Activated CD4-positive, alpha-beta T cell treated with anti-CD3 and anti-CD28 coated beads, Interleukin-2, amount 50 U/mL, for 16 hours (primary cell): ENCODE measurements around the gene ANO3.

Experiments used
- DNase-seq: peaks from one replicate; pipeline ENCODE4 v3.0.0-alpha.2; 2020

Gene ANO3

DNA sequence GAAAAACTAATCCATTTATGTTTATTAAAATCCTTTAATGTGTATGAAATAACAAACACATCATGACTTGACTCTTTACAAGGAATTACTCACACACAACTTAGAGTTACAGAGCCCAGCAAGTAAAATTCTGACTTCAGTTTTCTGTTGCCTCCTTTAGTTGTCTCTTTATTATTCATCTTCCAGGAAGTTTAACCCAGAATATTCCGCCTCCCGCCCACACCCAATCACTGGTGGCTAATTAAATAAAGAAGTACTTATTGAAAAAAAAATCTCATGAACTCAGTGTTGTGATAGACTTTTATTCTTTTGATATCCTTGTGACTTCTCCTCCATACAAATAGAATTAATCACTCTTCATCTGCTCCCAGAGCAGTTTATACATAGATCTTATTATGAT lies 178.2 kb downstream of the ANO3 start:
- DNase-seq = no peak

DNA sequence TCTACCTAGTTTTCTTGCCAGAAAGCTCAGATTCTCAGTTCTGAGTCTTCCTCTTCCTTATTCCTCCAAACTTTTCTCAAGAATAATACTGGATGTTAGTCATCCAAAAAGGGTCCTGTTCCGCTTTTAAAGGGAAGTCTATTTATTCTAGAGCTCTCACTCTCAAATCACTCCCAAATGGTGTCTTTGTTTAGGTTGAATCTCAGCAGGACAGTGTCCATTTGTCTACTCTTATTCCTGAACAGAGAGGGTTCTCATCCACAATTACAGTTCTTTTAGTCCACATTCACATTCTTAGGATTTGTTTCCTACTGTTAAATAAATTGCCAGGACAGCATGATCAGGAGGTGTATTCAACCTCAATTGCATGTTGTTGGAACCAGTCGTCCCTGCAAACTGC lies 178.8 kb downstream of the ANO3 start:
- no peak for DNase-seq

GRCh38 chr11:26512196-26512595 lies 180.3 kb downstream of the ANO3 start:
- no peak for DNase-seq

DNA sequence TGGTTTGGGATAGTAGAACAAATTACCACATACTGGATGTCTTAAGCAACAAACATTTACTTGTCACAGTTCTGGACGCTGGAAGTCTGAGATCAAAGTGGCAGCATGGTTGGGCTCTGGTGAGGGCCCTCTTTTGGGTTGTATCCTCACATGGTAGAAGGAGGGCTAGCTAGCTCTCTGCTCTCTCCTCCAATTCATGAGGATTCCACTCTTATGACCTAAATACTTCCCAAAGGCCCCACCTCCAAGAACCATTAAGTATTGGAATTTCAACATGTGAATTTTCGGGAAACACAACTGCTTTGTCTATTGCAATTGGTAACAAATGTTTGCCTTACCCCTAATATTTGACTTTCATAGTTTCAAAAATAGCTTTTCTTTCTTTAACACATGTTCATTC lies 187.5 kb downstream of the ANO3 start:
- no peak for DNase-seq

DNA sequence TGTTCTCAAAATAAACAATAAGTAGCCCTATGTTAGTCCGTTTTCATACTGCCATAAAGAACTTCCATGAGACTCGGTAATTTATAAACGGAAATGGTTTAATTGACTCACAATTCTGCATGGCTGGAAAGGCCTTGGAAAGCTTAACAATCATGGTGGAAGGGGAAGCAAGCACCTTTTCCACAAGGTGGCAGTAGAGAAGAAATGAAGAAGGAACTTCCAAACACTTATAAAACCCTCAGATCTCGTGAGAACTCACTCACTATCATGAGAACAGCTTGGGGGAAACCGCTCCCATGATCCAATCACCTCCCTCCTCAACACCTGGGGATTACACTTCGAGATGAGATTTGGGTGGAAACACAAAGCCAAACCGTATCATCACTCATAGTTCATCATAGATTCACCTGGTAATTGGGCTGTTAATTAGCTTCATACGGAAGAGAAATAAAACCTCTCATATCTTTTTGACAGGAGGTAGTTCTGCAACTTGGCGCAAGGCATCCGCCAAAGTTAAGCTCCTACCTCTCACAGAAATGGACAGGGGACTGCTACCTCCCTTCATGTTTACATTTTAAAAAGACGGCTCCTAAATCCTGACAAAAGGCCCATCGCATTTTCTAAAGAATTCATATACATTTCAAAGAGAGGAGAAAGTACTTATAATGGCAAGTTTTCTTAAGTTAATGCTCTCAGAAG lies 191.1 kb downstream of the ANO3 start:
- peak; percentile 2 for DNase-seq

GRCh38 chr11:26527685-26528084 lies 195.8 kb downstream of the ANO3 start:
- no peak for DNase-seq

GRCh38 chr11:26537341-26537740 lies 205.4 kb downstream of the ANO3 start:
- DNase-seq = no peak

DNA sequence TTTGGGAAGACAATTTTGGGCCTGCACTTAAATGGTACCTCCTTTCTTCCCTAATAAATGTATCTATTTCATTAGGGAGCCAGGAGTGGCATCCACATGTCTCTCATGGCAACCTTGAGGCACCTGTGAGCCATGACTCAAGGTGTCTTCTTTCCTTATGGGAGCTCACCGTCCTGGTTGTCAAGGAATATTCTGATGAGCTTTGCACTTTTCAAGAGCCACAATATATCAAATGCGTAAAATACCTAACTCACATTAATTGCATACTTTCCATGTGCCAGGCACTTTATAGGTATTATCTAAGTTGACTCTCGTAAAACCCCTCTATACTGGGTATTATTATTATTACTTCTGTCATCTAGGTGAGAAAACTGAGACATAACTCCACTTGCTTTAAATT lies 207.6 kb downstream of the ANO3 start:
- DNase-seq = no peak

GRCh38 chr11:26541870-26542269 lies 209.9 kb downstream of the ANO3 start:
- DNase-seq = no peak

GRCh38 chr11:26549176-26549575 lies 217.2 kb downstream of the ANO3 start:
- no peak for DNase-seq

DNA sequence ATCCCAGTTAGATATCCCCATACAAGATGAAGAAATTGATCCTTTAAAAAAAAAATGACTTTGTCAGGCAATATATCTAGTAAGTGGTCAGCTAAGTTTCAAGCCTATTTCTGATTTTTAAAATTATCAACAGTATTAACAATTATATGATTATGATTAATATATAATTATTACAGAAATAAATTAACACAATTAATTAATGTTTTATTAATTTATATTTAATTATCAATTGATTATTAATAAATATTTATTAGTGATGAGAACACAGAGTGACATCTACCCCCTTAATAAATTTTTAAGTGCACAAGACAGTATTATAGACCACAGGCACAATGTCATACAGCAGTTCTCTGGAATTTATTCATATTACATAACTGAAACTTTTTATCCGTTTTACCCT lies 218.1 kb downstream of the ANO3 start:
- no peak for DNase-seq

DNA sequence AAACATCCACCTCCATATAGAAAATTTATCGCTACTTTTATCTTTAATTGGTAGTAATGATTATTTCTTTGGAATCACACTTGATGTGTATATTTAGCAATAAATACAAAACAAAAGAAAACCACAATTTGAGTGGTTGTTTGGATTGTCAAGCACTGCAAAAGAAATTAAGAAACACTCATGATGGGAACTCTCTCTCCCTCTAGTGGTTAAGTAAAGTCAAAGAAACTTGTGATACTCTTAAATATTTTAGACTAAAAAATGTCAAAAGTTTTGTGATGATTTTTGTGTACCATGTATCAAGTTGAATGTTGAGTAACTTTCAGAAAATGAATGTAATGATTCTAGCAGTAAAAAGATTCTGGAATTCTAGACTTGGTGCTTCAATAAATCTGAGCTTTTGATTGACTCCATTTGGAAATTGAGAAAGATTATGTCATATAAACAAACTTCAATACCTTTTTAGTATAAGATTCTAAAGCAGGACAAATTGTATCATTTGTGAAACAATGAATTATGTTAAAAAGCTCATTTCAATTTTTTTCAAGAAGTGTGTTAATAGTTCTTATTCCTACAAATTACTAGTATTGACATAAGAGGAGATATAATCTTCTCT lies 219.4 kb downstream of the ANO3 start:
- no peak for DNase-seq

GRCh38 chr11:26553182-26553581 lies 221.3 kb downstream of the ANO3 start:
- DNase-seq = no peak

DNA sequence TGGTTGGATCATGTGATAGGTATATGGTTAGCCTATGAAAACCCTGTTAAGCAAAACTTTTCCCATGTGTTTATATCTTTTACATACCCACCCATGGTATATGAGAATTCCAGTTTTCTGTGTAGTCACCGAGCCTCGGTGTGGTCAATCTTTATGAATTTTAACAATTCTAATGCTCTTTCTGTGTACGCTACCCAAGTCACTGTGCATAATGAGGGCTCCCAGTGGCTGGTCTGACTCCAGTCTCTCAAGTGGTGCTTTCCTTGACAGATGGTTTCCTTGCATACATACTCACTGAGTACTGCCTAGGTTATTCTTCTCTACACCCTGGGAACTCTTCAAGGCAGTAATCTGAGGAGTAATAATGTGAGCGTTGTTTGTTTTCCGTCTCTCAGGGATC lies 222.5 kb downstream of the ANO3 start:
- DNase-seq = no peak

- no peak for DNase-seq
These were observed 224.7 kb downstream of the ANO3 start for GRCh38 chr11:26556582-26556981.

DNA sequence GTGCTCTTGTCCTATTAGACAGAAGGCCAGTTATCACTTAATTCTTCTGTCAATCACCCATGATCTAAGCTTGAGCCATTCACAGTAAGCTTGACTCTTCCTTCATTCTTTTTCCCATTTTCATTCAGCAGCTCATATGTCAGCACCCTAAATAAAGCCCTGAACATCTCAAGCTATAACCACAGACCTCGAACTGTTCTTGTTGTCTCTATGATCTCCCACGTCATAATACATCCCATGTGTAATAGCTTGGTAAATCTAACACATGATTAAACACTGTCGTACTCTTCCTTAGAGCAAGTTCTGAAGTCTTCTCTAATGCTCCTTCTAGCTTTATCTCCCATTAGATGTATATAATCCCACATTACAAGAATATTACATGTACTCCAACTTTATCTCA lies 225.7 kb downstream of the ANO3 start:
- no peak for DNase-seq

DNA sequence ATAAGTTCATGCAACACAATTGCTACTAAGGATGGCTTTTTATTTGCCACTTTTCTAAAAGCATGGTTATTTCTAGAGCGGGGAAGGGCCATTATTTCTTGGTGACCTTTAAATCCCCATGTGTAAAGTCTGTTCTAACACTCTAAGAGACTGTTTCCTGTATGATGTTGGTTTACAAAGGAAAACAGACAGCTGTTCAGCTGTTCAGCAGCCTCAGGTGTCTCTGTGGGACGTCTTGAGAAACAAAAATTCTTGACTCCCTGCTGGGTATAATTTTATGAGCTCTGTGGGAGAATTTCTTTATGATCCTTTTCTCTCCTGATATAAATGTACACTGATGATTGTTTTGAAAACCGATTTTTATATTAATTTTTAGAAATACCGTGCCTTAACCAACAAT lies 226.3 kb downstream of the ANO3 start:
- no peak for DNase-seq

- no peak for DNase-seq
These were observed 237.7 kb downstream of the ANO3 start for GRCh38 chr11:26569646-26570045.

DNA sequence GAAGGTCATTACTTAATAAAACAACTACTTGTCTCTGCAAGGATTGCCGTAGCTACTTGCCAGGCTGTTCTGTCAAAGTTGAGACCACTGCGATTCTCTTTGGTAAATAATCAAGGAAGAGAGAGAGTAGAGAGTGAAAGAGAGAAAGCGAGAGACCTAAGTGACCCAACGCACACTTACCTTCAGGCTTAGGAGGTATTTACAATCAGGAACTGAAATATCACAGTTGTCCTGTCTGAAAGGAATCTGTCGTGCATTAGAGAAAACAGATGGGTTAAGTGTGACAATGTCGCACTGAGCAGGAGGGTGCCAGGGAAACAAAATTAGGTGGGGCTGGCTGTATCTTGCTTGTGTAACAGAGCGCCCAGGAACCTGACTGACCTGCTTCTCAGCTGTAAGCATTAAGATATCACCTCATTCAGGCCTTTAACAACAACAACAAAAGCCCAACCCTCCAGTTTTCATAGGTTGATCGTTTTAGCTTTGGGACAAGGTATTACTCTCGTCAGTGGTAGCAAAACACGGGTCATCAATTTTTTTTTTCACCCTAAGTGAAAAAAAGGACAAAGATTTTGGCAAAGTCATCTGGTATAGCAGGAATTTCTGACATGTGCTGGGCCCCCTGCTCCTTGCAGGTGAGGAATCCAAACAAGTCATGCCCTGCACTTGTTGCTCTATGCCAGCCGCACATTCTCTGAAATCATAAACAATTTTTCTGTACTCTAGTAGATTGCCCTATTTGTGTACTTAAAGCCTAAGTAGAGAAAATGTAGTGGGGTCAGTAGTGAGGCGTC lies 240.1 kb downstream of the ANO3 start, which contains the start of gene MUC15:
TSS of gene MUC15 (minus strand) at position 403 of the 794 bp plus-strand sequence. CDS start 5,169 bp downstream, outside the sequence.
- no peak for DNase-seq

DNA sequence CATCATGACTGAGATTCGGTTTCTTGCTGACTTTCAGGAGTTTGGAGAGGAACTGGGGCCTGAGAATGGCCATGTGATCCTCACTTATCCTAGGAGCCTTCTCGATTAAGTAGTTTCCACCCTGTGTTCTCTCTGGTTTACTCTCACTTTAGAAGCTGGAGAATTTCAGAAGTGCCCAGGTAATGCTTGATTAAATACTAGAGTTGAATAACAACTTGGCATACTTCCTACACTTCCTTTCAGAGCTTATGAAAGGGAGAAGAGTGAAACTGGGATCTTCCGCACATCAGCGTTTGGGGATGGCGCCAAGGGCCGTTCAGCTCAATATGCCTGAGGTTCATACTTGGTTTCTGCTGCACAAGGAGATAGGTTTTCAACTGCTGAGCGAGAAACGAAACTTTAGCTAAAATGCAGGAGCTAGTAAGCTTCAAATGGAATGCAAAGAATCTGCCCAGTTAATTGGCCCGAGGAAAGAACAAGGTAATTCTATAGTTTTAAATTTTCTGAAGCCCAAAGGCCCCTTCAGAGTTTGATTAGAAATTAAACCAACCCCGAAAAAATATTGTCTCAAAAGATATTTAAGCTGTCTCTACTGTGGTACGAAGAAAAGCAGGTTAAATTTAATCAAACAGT lies 241.0 kb downstream of the ANO3 start:
- DNase-seq = no peak

- no peak for DNase-seq
These were observed 242.0 kb downstream of the ANO3 start for GRCh38 chr11:26573896-26574295.

DNA sequence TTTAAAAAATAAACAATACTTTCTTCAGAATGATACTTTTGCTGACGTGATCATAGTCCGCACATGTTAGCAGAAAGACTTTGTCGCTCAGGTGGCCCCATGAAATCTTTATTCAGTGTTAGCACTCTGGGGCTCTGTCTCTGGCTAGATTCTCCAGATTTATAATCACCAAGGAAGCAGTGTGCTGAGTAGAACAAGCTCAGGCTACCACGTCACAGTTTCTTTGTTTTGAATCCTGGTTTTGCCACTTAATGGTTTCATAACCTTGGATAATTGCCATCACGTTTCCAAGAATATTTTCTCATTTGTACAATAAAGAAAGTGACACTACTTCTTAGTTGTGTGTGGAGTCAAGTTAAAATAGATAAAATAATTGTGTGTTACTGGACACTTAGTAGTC lies 244.0 kb downstream of the ANO3 start:
- DNase-seq = no peak

- no peak for DNase-seq
These were observed 247.2 kb downstream of the ANO3 start for GRCh38 chr11:26578998-26579661.
